GM19043 (cell line): Measurements from ENCODE around the gene ALDH3A1.
"Not testable (repeated sequence)": the region's sequence is repeated elsewhere in the genome, so short reads cannot be mapped to it uniquely, and the experiment has no call there.

ENCODE experiments used
- ATAC-seq: cut with Tn5 transposase; IDR thresholded peaks from one replicate; pipeline ENCODE4 v1.9.1; 2021; ENCODE audit warnings: low read depth; ENCODE audit not compliant: unreplicated experiment

ALDH3A1 gene

GRCh38 chr17:19747829-19748806 lies at the start of gene ALDH3A1:
TSS of gene ALDH3A1 (minus strand) at chr17:19748298. CDS start at chr17:19745129, 3,169 bp downstream.
- no peak for ATAC-seq

DNA sequence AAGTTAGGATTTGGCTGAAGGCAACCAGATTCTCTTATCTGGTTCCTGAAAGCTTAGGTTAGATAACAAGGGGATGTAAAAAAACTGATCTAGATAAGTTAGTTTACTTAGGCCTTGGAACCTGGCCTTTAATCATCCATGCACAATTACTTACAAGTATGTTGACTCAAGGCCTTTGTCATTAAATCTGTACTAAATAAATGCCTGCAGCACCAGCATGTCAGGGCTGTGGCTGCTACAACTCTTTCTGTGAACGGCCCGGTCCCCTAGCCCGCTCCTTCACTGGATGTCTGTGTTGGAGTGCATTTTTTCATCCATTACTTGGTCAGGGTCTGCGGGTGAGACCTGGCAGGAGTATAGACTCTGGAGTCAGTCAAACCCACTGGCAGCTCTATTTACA lies 48.4 kb upstream of the ALDH3A1 start:
- ATAC-seq, result no peak

- no peak for ATAC-seq
These were observed 43.9 kb upstream of the ALDH3A1 start for GRCh38 chr17:19791918-19792550.

DNA sequence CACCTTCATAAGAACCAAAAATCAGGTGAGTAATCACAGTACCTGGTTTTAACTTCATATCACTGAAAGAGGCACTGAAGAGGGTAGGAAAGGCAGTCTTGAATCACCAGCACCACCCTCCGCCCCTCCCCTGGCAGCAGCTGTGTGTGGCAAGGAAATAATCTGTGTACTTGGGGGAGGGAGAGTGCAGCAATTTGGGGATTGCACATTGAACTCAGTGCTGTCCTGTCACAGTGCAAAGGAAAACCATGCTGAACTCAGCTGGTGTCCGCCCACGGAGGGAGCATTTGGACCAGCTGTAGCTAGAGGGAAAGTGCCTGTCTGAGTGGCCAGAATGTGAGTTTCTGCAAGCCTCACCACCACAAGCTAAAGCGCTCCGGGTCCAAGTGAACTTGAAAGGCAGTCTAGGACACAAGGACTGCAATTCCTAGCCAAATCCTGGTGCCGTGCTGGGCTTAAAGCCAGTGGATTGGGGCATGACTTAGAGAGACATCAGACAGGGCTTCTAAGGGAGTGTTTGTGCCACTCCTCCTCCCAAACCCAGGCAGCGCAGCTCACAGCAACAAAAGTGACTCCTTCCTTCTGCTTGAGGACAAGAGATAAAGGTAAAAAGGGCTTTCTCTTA lies 39.7 kb upstream of the ALDH3A1 start:
- ATAC-seq, result no peak

- no peak for ATAC-seq
These were observed 37.8 kb upstream of the ALDH3A1 start for GRCh38 chr17:19785854-19786253.

DNA sequence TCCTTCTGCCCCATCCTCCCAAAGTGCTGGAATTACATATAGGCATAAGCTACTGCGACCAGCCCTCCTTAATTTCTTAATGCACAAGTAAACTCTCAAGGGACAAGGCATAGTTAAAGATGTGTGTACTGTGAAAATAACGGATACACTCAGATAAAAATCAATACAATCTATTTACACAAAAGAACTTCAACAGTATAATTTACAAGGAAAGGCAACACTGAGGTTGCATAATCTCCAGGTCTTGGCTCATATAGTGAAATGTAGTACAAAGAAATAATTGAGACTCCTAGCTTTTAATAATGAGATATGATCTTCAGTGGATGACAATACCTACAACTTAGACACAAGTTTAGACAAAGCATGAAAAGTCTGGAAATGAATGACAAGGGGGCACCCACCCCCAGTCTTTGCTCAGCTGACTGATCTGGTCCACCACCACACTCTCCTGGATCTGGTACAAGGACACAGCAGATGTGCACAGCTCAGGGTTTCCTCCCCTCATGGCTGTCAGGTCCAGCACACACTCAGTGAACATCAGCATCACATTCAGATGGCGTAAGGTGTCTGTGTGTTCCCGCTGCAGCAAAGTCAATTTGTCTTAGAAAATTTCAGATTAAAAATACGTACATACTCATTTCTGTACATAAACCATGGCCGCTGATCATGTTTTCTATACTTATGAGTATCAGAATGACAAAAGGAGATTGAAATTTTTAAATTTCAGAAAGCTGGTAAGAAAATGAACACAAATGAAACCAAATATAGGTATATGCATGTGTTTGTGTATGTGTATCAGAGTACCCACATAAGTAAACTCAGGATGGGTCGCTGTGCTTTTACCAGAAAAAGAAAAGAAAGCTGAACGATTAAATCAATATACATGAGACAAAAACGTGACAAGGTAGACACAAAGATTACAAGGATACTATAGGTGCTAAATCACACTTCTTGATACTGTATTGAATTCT lies 33.7 kb upstream of the ALDH3A1 start:
- ATAC-seq, result no peak

DNA sequence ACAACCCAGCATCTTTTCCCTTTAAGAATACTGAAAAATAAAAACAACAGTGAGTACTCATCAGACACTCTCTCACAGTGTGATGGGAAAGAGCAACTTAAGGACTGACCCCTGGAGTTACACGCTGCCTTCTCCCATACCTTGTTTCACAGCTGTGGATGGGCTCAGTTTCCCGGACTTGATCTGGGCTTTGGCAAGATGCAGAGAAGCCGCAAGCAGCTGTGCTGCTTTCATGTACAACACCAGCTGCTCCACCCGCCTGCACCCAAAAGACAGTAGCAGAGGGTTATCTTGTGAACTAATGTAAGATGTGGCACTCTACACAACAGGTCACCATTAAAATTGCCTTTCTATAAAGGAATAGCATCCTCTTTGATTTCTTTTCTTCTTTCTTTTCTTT lies 32.7 kb upstream of the ALDH3A1 start:
- no peak for ATAC-seq

- no peak for ATAC-seq
These were observed 25.4 kb upstream of the ALDH3A1 start for GRCh38 chr17:19773534-19773933.

DNA sequence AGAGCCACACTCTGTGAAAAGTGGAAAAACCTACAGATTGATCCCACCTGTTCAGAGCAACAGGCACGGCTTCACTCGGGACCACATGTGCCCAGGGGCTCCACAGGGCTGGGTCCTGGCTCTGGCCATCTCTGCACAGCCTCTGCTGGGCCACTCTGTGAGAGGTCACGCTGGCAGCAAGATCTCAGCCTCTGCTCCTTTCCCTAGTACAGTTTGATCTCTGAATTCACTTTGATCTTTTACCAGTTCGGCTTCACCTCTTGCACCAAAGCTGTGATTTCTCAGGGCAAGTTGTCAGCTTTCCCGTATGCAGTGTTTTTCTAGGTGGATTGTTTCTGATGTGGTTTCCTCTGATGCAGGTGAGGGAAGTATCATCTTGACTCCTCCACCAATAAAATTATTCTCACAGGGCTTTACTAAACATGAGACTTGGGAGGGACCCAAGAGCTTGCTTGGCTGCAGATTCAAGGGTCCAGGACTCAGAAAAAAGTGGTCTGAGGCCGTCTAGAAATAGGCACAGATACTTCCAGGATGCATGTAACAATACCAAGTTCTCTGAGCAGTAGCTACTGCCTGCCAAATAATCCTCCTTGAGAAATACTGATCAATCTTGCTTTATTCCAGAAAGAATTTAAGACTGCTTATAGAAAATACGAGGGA lies 24.0 kb upstream of the ALDH3A1 start:
- no peak for ATAC-seq

GRCh38 chr17:19770985-19771735 lies 23.1 kb upstream of the ALDH3A1 start:
- no peak for ATAC-seq

GRCh38 chr17:19769946-19770652 lies 22.0 kb upstream of the ALDH3A1 start:
- ATAC-seq, result no peak

DNA sequence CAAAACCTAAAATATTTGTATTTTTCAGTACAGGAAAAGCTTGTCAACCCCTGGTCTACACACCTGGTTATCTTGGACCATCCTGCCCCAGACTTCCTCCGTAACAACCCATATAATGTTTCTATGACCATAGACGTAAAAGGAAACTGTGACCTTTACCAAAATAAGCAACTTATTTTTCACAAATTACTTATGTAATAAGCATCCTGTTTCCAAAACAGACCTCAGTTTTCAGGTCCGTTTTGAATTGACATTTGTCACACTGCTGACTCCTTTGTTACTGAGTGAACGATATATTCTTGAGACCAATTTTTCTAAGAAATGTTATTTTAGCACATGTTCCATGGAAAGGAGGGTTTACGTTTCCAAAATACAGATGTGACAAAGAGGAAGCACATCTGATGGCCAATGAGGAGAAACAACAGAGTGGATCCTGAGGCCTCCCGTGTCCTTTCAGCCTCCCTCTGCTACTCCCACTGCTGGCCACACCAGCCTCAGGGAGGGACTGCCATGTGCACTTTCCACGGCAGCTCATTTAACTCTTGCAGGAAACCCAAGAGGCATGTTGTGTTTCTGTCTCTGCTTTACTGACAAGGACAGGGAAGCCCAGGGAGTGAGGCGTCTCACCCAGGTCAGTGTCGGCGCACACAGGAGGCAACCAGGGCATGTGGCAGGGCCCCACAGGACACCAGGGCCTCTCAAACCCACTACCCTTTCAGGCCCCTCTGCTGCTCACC lies 20.1 kb upstream of the ALDH3A1 start:
- no peak for ATAC-seq

DNA sequence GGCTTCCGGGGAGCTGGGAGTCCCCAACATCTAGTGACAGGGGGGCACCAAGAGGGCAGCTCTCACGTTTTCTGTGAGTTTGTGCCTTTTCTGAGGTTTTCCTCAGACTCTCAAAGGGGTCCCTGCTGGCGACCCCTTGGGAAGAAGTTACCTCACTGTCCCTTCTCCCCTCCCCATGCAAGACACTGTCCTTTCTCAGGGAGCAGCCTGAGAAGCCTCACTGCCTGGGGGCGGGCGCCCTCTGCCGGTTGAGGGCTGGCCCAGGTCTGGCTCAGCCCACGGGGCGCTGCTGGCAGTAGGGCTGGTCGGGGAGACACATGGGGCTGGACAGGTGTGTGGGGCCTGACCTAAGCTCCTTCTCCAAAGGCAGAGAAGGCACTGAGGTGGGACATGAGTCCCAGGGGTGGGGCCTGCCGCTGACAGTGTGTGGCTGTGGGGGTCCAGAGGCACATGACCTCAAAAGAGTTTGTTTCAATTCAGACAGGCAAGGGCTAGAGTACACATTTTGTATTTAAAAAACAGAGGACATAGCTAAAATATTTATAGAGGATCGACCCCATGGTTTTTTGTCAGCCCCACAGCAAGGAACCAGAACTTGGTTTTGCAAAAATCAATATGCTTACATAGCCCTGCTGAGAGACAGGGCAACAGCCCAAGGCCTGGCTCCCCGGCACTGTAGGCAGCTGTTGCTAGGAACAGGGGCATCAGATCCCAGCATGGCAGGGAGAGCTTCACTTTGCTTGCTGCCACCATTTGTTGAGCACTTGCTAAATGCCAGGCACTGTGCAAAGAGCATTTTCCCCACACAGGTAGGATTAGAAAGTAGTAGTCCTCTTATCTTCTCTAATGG lies 18.5 kb upstream of the ALDH3A1 start:
- no peak for ATAC-seq

DNA sequence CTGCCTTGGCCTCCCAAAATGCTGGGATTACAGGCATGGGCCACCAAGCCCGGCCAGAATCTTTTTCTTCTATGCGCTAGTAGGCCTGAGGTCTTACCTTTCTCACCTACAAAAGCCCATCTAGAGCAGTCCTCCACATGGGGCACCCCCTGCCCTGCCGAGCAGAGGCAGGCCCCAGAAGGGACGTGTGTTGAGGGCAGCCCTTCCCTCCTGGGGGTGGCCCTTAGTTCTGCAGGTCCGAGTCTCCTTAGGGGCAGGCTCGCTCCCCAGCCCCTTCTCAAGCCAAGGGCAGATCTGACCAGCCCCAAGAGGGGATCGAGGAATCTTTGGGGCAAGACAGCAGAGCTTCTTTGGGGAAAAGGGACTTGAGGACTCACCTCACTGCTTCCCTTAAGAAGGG lies 17.9 kb upstream of the ALDH3A1 start:
- no peak for ATAC-seq

- ATAC-seq, result not testable (repeated sequence)
These were observed 15.9 kb upstream of the ALDH3A1 start for GRCh38 chr17:19763991-19764390.

DNA sequence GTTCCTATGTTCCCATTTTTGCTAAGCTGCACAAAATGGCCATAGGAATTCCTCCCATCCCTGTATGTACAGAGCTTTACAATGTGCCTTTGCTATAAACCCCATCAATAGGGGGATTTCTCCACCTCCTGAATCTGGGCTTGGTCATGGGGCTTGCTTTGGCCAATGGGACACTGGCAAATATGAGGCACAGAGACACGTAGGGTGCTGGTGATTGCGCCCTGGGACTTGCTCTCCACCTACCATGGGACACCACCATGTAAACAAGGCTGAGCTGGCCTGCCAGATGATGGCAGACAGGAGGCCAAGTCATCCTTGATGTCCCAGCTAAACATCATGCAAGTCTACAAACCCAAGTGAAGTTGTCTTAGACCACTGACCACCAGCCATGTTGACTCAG lies 15.3 kb upstream of the ALDH3A1 start:
- no peak for ATAC-seq

DNA sequence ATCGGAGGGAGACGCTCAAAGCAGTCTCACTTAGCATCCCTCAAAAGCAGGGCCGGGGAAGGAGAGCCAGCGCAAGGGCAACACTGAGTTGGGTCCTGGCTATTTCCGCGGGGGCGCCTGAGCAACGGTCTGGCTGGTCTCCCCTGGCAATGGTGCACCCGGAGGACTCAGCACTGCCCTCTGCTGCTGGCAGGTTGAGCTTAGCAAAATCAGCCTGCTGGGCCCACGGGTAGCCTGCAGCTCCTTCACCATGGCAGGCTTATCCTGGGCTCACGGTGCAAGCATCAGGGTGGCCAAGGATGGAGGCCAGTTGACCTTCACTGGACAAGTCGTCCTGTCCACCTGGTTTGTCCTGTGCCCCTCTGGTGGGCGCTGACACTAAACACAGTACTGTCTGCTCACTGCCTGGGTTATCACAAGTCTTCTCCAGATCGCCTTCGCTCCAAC lies 14.4 kb upstream of the ALDH3A1 start:
- ATAC-seq, result no peak
